Dedifferentiated amniotic fluid mesenchymal stem cell (primary cell): ENCODE measurements around the gene SHKBP1.
"Not testable (repeated sequence)": the region's sequence is repeated elsewhere in the genome, so short reads cannot be mapped to it uniquely, and the experiment has no call there.

Experiments used
- DNase-seq: peaks from one replicate; pipeline ENCODE4 v3.0.0-alpha.2; 2016; ENCODE audit errors: extremely low spot score

The SHKBP1 gene

GRCh38 chr19:40585241-40585981 is 8.7 kb downstream of the SHKBP1 start:
- no peak for DNase-seq

- DNase-seq = no peak
Observed at GRCh38 chr19:40585982-40586422, 9.3 kb downstream of the SHKBP1 start.

- no peak for DNase-seq
Observed at GRCh38 chr19:40586611-40587010, 9.9 kb downstream of the SHKBP1 start.

- no peak for DNase-seq
Observed at GRCh38 chr19:40588110-40588854, 11.6 kb downstream of the SHKBP1 start.

GRCh38 chr19:40588926-40589569 is 12.4 kb downstream of the SHKBP1 start:
- no peak for DNase-seq

GRCh38 chr19:40589591-40590429 is 13.1 kb downstream of the SHKBP1 start:
- DNase-seq = no peak

GRCh38 chr19:40590464-40591265 is 14.0 kb downstream of the SHKBP1 start:
- no peak for DNase-seq

- not testable (repeated sequence) for DNase-seq
Observed at GRCh38 chr19:40591724-40592123, 15.1 kb downstream of the SHKBP1 start.

GRCh38 chr19:40592170-40592569 is 15.5 kb downstream of the SHKBP1 start:
- no peak for DNase-seq

- DNase-seq = no peak
Observed at GRCh38 chr19:40594255-40594654, 17.6 kb downstream of the SHKBP1 start.

GRCh38 chr19:40594657-40595091 is 18.0 kb downstream of the SHKBP1 start:
- DNase-seq = no peak

GRCh38 chr19:40596608-40597328 is 20.1 kb downstream of the SHKBP1 start:
- no peak for DNase-seq

- DNase-seq = no peak
Observed at GRCh38 chr19:40597329-40597838, 20.7 kb downstream of the SHKBP1 start.

GRCh38 chr19:40598121-40598917 is 21.6 kb downstream of the SHKBP1 start:
- DNase-seq = peak; percentile 76

GRCh38 chr19:40598918-40599307 is 22.2 kb downstream of the SHKBP1 start:
- no peak for DNase-seq

- DNase-seq = no peak
Observed at GRCh38 chr19:40599331-40599901, 22.7 kb downstream of the SHKBP1 start.

- no peak for DNase-seq
Observed at GRCh38 chr19:40599902-40600569, 23.4 kb downstream of the SHKBP1 start.

- no peak for DNase-seq
Observed at GRCh38 chr19:40600570-40601133, 24.0 kb downstream of the SHKBP1 start.
